Bone marrow (tissue), 2 donors: Measurements from ENCODE around the gene INPP5A.

Experiments
- DNase-seq, 2 donors: peaks; one replicate each; lab custom pipeline; 2025; lab: John Stamatoyannopoulos, UW

INPP5A gene

DNA sequence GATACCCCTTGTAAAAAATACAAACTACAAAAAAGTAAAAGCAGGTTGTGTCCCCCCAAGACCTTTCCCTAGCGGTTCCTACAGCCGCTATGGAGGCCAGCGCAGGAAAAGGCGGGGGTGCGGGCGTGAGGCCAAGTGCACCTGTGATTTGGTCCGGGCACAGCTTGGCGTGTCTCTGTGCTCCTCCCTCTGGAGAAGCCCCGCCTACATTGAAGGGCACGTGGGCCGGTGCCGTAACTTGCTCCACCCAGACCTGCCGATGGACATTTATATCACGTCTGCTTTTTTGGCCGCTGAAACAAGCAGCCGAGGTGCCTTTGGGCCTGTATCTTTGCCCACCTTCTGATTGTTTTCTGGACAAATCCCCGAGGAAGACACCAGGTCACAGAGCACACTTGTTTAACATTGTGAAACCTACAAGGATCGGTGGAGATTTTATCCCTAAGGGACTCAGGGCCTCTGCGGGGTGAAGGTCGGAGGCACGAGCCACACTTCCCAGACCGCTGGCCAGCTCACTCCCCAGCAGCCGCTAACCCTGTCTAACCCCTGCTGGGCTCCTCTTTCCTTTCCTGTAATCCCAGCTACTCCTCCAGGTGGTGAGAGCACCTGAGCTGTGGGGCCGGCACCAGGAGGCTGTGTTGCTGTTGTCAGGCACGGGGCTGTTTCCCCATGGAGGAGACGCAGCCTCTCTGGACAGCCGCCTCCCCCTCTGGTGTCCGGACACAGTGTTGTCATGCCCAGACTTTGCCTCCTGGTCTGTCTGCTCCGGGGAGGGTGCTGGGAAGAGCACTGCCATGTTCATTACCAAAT lies 18.8 kb upstream of the INPP5A start:
- DNase-seq, result no peak

DNA sequence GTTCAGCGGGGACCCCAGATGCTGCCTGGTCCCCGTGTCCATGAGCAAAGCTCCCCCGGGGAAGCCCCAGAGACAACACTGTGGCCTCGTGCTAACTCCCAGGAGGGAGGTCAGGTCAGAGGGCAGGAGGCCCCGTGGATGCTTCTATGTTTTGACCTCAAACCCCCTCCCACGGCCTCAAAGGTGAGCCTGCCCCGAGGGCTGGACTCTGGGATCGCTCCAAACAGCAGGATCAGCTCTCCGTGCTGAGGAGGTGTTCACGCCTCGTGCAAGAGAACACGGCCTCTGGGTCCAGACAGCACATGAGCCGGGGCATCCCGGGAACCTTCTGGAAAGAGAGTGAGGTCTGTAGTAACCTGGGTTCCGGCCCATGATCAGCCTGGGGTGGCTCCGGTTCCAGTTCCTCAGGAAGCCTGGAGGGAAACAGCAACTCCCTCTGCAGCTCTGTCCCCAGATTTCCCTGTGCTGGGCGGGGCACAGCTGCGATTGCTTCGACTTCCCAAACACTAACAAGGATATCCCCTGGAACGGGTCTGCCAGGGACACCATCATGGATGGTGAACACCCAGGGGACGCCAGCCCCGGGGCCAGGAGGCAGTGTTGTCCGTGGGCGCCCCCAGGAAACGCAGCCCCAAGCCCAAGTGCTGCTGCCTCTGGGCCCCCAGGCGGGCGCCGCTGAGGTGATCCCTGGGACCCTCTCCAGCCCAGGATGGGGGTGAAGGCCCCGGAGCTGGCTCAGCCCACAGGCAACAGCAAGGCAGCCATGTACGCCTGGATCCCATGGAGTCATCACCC lies 18.0 kb upstream of the INPP5A start:
- no peak for DNase-seq

DNA sequence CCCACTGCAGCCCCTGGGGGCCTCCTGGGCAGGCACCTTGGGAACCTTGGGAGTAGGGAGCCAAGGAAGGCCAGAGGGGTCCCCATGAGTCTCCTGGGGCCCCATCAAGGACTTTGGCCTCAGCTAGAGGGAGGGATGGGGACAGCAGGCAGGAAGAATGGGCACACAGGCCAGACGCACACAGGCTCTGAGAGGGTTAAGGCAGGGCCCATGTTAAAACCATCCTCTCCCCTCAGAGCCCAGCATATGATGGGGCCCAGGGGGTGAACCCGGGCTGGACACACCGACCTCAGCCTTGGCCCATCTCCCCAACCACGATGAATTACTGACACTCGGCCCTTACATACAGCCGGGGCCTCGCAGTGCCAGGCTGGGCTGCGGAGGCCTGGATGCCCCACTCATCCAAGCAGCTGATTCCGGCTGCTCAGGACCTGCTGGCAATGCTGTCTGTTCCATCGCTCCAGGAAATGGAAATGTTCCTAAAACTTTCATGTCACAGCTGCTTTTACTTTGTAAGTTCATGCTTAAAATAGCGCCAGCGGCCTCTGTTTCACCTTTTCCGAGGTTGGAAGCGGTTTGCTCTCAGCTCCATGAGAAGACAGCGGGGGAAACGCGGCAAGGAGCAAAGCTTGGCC lies 17.3 kb upstream of the INPP5A start:
- no peak for DNase-seq

DNA sequence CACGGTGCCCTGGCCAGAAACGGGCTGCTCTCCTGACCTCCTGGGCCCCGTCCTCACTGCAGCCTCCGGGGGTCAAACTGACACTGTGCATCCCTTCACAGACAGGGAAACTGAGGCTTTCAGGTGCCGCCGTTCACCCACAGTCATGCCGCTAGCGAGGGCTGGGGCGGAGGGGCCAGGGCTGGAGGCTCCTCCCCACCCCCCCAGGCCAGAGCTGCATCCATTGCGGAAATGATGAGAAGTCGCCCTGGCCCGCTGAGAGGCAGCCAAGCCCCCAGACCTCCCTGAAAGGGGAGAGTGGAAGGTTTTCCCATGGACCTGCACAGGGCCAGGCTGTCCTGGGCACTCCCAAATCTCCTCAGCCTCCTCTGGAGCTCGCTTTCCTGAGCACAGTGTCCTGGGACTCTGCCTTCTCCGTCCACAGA lies 16.5 kb upstream of the INPP5A start:
- DNase-seq, result no peak

DNA sequence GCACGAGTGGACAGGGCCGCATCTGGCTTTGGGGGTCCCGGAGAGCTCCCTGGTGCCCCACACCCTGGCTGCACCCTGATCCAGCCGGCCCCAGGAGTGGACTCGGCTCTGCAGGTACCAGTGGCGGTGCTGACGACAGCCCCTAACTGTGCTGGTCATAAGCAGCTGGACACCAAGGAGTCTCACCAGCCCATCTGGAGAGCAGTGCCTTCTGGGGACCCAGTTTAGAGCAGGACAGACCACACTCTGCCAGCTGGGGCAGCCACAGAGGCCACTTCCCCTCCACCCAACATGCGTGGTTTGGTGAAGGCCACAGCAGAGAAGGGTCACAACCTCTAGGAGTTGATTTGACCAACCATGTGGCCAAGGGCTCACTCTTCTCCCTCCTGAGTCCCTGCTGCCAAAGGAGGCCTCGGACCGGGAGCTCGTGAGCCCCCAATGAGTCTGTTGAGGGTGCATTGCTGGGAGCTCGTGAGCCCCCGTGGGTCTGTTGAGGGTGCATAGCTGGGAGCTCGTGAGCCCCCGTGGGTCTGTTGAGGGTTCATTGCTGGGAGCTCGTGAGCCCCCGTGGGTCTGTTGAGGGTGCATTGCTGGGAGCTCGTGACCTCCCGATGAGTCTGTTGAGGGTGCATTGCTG lies 16.0 kb upstream of the INPP5A start:
- no peak for DNase-seq

DNA sequence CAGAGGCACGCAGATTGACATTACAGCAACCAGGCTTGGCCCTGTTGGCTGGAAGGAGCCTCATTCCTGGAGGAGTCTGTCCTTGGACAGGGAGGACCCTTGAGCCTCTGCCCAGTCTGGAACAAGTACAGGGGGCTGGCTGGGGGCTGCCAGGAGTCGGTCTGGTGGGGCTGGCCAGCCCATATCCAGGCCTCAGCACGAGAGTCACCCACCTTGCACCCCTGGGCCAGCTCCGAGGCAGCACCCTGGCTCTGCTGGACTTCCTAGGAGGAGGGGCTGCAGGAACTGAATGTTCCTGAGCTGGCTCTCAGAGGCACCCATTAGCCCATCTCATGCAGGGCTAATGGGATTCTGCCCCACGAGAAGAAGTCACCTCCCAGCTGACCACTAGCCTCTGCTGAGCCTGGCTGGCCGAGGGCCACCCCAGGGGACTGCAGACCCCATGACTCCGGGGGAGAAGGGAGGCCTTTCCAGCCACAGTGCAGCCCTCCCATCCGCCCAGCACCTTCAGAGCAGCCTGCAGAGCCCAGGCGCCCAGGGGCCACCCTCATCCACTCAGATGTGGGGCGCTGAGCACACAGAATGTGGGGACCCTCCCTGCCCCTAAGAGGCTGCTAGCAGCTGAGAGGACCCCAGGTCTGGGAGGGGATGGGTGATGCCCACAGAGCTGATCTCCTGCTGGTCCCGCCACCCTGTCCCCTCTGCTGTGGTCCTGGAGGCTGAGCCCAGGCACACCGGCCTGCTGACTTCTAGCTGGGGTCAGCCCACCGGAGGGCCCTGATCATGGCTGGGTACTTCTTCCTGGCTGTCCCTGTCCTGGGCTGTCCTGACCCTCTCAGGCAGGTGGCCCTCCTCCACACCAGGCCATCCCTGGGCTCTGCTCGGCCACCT lies 14.8 kb upstream of the INPP5A start:
- no peak for DNase-seq

DNA sequence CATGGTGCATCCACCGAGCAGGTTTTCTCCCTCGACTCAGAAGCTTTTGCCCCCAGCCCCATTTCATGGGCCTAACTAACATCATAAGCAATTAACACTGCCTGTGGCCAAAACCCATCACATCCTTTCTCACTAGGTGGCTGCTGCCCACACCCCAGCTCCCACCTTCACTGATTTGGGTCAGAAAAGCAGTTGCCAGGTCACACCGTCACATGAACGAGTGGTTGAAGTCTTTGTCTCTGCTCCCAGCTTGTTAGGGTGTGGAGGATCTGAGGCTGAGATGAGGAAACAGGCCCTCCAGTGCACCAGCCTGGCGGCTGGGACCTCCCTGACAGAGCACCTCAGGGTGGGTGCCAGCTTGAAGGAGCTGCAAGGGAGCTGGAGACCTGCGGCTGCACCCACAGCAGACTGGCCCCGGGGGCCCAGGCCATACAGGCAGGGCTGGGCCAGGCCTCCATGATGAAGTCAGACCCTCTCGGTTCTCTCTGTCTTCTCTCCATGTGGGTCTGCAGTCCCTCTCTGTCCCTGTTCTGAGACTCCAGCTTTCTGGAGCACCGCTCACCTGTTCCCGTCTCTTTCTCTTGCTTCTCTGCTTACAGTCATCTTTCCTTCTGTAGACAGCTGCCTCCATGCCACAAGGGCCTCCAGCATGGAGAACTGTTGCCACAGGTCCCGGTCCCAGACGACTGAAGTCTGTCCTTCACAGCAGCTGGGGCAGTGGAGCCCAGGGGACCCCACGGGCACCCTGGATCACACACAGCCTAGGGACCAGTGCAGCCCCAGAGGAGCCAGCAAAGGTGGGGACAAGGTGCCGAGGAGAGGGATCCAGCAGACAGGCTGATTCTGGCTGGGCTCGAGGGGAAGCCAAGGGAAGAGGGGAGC lies 13.8 kb upstream of the INPP5A start:
- no peak for DNase-seq

DNA sequence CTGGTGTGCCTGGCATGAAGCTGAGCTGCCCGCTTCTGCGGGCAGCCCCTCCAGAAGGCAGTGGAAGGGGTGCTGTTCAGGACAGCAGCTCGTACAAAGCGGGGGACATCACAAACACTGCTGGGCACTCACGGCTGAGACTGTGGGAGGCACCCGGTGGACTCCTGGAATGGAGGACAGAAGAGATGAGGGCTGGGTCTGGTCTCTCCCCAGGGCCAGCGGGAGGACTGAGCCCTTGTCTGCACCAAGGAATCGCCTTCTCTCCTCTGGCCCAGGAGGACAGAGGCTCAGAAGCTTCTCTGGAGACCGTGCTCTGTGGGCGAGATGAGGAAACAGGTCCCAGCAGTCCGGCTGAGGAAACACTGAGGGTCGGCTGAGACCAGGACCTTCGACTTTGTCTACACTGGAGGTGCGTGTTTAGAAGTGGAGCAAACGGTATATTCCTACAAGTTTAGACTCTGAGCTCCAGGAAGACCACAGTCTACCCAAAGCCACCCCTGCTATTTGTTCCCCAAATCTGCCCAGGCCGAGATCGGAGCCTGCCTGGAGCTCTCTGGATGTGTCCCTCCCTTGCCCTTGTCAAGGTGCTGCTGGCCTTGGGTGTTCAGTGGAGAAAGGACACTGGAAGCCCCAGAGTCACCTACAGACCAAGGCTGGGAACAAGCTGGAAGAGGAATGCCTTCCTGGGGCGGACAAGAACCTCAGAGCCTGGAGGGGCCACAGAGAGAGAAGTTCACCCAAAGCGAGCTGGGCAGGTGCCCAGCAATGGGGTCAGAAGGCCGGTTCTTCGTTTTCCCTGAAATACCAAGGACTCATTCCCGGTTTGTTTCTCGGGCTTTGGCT lies 12.9 kb upstream of the INPP5A start:
- DNase-seq, result no peak

DNA sequence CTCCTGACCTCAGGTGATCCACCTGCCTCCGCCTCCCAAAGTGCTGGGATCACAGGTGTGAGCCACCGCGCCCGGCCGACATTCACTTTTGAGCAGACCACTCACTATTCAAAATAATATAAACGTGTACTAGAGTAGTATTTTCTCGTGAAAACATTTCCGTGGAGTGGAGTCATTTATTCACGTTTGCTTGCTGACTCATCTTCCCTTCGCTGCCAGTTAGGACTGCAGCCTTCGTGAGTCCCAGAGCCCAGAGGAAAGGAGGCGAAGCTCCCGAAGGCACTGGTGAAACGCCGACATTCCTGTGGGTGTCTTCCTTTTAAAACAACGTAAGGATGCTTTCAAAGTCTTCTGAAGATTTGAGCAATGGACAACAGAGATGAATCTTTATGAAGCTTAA lies 10.9 kb upstream of the INPP5A start:
- DNase-seq, result no peak

DNA sequence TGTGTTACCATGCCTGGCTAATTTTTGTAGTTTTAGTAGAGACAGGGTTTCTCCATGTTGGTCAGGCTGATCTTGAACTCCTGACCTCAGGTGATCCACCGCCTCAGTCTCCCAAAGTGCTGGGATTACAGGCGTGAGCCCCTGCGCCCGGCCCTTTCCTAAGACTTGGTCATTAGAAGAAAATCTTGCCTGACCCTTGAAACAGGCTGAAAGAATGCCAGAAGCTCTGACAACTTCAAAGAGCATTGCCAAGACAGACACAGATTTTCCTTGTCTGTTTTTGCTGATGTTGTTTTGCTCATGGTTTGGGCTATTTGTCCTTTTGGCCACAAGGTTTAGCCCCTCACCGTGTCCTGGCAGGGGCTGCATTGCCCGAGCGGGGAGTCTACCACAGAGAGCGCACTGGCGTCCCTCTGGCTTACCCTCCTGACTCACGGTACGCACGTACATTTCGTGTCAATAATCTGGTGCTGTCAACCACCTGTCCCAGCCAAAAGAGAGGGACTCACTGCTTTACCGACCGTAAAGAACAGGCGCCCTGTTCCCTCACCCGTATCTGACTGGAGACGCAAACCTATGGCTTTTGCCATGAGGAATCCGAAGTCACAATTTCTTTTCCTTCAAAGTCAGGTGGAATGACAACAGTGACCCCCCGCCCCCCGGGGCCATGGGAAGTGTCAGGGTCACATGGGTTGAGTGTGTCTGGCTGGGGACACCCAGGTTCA lies 10.1 kb upstream of the INPP5A start:
- no peak for DNase-seq

DNA sequence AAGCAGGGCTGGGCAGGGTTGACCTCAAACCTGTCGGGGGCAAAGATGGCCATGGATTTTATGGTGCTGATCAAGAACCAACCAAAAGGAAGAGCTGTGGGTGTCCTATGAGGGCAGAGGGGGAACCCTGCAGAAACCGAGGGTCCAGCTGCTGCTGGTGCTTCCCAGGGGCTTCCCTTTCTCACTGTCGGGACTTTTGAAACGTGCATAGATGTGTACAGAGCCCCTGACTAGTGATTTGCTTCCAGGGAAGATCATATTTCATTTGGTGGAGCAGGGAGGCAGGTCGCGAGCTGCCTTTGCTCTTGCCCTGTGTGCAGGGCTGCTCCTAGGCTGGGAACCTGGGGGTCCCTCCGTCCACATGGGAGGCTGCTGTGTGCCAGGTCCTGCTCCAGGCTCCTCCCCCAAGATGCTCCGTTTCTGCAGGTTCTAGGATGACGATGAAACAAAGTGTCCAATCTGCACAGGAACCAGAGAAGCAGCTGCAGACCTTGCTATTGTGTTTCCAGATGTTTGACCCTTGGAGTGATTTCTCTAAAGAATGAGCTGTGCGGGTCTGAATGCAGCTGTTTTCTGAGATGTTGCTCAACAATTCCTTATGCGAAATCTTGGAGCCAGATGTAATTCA lies 9.4 kb upstream of the INPP5A start:
- no peak for DNase-seq

DNA sequence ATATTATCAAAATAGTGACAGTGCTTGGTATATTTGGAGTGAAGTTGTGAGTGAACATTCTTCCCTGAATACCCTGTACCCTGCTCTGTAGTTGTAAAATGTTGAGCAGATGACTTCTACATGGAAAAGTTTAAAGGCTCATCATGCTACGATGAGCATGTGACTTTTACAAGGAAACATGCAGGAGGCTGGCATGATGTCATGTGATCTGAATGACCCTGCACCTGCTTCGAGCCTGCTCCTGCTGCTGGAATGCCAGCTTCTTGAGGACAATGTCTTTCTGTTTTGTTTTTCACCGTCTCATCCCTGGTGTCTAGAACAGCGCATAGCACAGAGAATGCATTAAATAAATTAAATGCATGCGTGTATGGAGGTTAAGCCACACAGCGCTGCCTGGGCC lies 5.4 kb upstream of the INPP5A start:
- no peak for DNase-seq

DNA sequence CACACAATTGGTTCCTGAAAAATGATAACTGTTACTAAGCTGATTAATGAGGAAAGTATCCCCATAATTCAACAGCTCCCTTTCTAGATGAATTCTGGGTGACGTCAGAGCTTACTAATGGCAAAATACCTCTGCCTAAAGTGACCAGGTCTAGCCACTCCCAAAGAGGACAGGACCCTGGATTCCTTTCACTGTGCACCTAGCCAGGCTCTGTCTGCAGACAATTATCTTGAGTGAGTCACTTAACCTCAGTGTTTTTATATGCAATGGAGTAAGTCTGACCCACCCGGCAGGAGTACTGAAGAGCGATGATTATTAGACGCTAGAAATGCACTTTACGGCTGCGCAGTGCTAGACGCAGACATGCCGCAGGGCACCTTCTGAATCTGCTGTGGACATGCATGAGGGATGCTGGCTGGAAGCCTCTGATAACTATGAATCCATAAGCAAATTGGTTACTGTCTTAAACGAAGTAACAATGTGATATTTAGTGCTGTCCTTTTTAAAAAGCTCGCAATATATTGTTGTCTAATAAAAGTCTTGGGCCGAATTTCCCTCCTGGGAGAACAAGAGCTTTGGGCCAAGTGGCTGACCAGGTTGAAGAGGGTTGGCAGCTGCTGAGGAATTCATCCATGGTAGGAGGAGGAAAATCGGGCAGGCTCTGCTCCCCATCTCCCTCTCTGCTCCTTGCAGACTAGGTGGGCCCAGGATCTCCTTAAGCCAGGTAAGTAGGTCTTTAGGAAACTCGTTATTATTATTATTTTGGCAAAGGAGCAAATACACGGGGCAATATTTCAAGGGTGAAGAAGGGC lies 4.6 kb upstream of the INPP5A start:
- no peak for DNase-seq

DNA sequence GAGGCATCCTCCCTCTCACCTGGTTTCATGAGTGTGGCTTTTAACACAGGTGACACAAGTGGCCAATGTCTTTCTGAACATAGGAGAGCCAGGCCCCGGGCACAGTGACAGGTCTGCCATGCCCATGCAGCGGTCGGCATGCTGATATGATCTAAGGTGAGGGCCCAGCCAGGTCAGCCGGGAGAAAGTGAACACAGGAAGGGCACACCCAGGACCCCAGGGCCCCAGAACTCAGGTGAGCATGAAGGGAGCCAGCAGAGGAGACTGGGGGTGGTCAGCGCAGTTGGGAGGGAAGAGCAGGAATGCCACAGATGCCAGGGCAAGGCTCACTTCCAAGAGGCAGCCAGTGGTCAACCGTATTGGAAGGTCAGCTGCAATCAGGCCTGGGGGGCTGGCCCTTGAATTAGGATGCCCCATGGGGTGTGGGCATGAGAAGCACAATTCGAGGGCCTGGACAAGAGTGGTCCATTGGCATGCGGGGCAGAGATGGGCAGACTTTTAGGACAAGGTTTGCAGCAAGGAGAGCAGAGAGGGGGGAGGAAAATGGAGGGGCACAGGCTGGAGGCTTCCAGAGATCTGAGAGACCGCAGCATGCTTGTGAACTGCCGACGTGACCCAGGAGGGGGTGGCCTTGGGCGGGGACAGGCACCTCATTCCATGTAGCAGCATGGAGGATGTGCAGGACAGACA lies 3.9 kb upstream of the INPP5A start:
- DNase-seq, result no peak

DNA sequence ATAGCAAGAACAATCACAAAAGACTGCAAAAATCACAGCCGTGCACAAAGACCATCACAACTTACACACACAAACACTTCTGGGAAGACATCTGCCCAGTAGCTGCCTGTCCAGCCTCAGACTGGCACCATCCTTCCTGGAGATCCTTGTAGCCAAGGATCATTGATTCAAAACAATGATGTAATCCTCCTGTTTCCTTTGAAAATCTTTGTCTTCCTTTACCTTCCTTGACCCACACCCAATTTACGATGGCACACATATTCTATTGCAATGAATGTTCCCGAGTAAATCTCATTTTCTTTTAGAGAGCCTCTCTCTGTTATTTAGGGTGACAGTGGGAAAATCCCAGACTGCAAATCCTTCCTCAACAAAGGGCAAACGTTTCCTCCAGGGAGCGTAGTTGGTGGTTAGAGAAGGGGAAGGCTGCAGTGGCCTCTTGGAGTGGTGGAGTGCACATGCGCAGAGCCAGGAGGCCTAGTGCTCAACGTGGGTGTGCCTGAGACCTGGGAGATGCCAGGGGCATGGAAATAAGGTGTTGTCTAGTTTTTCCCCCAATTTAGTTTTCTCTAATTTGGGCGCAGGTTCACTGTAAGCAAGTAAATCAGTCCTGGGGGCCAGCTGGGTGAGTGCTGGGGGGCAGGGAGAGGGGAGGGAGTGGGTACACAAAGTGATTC lies 3.1 kb upstream of the INPP5A start:
- DNase-seq, result no peak

DNA sequence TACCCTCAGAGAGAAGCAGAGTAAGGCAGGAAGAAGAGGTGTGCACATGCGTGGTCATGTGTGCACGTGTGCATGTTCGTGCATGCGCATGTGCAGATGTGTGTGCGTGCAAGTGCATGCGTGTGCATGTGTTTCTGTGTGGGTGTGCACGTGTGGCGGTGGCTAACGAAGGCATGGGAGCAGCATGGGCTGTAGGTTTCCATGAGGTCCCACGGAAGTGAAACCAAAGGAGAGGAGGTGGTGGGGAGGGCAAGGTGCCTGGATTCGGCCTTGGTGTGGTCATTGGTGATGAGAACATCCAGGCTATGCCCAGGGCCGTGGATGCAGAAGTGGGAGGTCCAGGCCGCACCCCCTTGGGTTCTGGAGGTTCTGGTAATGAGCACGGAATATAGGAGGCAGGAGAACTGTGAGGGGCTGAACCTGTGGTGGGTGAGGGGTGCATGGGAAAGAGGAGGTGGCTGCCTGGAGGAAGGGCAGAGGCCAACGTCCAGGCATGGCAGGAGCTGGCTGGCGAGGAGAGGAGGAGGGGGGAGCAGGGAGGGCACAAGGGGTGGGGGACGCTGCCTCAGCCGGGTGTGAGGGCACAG lies 2.4 kb upstream of the INPP5A start:
- DNase-seq, result no peak
